Right atrium auricular region (tissue), 2 donors: ENCODE results near the gene NOP56. TPM values are rescaled to one million over a fixed set of nuclear protein-coding genes. Genes with fewer than 3 reads are reported as not detected.

ENCODE experiments used
- DNase-seq: peaks from one replicate; pipeline ENCODE4 v3.0.0-alpha.2; 2019; ENCODE audit warnings: low spot score
- H3K27ac ChIP-seq, 2 donors: fragments of 200-600 bp; sonication (generic); 1 replicate in 1 of 2; 2 replicates in 1 of 2; pipeline ENCODE4 v1.5.1; 2016 to 2019
- H3K27me3 ChIP-seq, 2 donors: fragments of 200-600 bp; sonication (generic); one replicate each; pipeline versions ENCODE4 v1.5.1 to v1.6.0; 2017 to 2019
- H3K36me3 ChIP-seq: fragments of 200-600 bp; sonication (generic); one replicate; pipeline ENCODE4 v1.5.1; 2016
- H3K4me1 ChIP-seq, 2 donors: fragments of 200-600 bp; sonication (generic); one replicate each; pipeline versions ENCODE4 v1.5.1 to v1.6.0; 2017 to 2019
- H3K4me3 ChIP-seq, 2 donors: fragments of 200-600 bp; sonication (generic); 1 replicate in 1 of 2; 2 replicates in 1 of 2; pipeline ENCODE4 v1.5.1; 2017 to 2019; ENCODE audit warnings: mild to moderate bottlenecking in 1 of 2, moderate library complexity in 1 of 2
- H3K9me3 ChIP-seq, 2 donors: fragments of 200-600 bp; sonication (generic); one replicate each; pipeline ENCODE4 v1.5.1; 2019
- CTCF ChIP-seq, 2 donors: fragments of 200-600 bp; sonication (generic); IDR thresholded peaks; one replicate each; pipeline ENCODE4 v1.5.1; 2019; ENCODE audit warnings: antibody characterized with exemption in 2 of 2
- total RNA-seq, 2 donors: library from RNA; depleted of rRNA; stranded (reverse); fragments of >200 nt; gene quantifications; one replicate each; pipeline ENCODE4 v1.1.0, GENCODE V29; 2016

The NOP56 gene
- total RNA-seq, 2 donors from 2014 or later: 30.9 to 47.1 TPM

DNA sequence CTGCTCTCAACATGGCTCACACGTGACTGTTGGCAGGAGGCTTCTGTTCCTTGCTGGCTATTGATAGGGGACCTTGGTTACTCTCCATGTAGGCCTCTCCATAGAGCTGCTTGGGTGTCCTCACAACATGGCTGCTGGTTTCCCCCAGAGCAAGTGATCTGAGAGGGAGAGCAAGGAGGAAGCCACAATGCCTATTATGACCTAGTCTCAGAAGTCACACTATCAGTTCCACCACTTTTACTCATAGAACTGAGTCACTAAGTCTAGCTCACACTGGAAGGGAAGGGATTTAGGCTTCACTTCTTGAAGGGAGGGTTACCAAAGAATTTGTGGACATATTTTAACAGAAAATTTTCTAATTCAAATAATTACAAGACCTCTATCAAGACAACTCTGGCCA is 8.7 kb upstream of the NOP56 start:
- DNase-seq: no peak
- no peaks in the 10 kb centered on the region for H3K27me3 ChIP-seq
- no peak for TF ChIP-seq CTCF (IDR thresholded peaks at IDR 0.05)
- H3K4me3 ChIP-seq: no peak overlapping the region
- no peaks in the 10 kb centered on the region for H3K36me3 ChIP-seq
- H3K4me1 ChIP-seq: no peaks in the 10 kb centered on the region
- no peaks in the 10 kb centered on the region for H3K9me3 ChIP-seq
- no peak overlapping the region for H3K27ac ChIP-seq

- no peaks in the 10 kb centered on the region for H3K9me3 ChIP-seq
- no peak for DNase-seq
- no peaks in the 10 kb centered on the region for H3K27me3 ChIP-seq
- H3K27ac ChIP-seq: peak overlapping the region; percentile 79 to 86
- H3K4me1 ChIP-seq: peaks cover 0 to 22% of the 10 kb centered on the region in 2 donors
- TF ChIP-seq CTCF (IDR thresholded peaks at IDR 0.05): no peak
- peaks cover 40% of the 10 kb centered on the region for H3K36me3 ChIP-seq
- H3K4me3 ChIP-seq: peak overlapping the region; percentile 62 to 80
These were observed 508 bp downstream of the NOP56 start for GRCh38 chr20:2652724-2653555.

DNA sequence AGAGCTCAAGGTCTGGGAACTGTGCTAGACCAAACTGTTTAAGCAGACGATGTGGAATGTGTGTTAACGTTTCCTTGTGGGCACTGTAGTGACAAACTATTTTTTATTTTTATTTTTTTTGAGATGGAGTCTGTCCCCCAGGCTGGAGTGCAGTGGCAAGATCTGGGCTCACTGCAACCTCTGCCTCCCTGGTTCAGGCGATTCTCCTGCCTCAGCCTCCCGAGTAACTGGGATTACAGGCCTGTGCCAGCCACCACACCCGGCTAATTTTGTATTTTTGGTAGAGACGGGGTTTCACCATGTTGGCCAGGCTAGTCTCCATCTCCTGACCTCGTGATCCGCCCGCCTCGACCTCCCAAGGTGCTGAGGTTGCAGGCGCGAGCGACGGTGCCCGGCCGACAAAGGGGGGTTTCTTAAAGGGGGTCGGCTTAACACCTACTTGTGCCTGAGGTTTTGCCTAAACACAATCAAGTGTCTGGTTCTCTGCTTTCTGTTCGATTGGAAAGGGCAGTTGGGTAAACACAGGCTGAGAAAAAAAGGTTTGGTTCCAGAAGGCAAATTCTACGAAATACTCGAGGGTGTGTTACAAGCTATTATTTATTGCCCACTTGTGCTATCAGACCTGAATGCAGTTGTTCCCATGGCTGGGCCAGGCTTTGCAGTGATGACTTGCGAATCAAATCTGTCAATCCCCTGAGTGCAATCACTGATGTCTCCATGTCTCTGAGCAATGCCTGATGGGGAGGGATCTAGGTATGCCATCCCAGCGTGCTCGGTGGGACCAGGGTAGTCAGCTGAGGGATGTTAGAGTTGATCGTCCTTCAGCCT is 1.3 kb downstream of the NOP56 start:
- TF ChIP-seq CTCF (IDR thresholded peaks at IDR 0.05): no peak
- Histone ChIP-seq H3K4me1 (peaks cover 0 to 22% of the 10 kb centered on the region in 2 donors), H3K27ac (peak overlapping the region in 1 of 2 donors; percentile 79), H3K9me3 (no peaks in the 10 kb centered on the region), H3K4me3 (peak overlapping the region; percentile 62 to 80), H3K27me3 (no peaks in the 10 kb centered on the region), H3K36me3 (peaks cover 48% of the 10 kb centered on the region)
- no peak for DNase-seq

DNA sequence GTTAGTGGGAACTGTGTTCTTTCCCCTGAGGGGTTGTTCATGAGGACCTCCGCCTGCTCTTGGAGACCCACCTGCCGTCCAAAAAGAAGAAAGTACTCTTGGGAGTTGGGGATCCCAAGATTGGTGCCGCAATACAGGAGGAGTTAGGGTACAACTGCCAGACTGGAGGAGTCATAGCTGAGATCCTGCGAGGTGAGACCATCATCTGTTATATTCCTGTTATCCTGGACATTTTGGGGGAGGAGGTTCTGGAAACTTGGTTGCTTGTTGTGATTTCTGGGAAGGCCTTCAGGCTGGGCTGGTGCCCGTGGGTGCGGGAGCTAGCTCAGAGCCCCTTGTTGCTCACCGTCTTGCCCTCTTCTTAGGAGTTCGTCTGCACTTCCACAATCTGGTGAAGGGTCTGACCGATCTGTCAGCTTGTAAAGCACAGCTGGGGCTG is 2.0 kb downstream of the NOP56 start:
- H3K27me3 ChIP-seq: no peaks in the 10 kb centered on the region
- H3K36me3 ChIP-seq: peaks cover 54% of the 10 kb centered on the region
- H3K4me3 ChIP-seq: no peak overlapping the region
- no peak for DNase-seq
- TF ChIP-seq CTCF (IDR thresholded peaks at IDR 0.05): no peak
- H3K9me3 ChIP-seq: no peaks in the 10 kb centered on the region
- H3K4me1 ChIP-seq: peaks cover 0 to 22% of the 10 kb centered on the region in 2 donors
- no peak overlapping the region for H3K27ac ChIP-seq

- Histone ChIP-seq H3K9me3 (no peaks in the 10 kb centered on the region), H3K4me3 (no peak overlapping the region), H3K4me1 (peaks cover 0 to 22% of the 10 kb centered on the region in 2 donors), H3K27me3 (no peaks in the 10 kb centered on the region), H3K36me3 (peaks cover 58% of the 10 kb centered on the region), H3K27ac (no peak overlapping the region)
- no peak for TF ChIP-seq CTCF (IDR thresholded peaks at IDR 0.05)
- DNase-seq: no peak
These were observed 2.4 kb downstream of the NOP56 start for GRCh38 chr20:2654831-2655230.
